Hepatocyte (in vitro differentiated cells): ENCODE measurements around the gene ARHGAP26.

Experiments used
- EZH2 ChIP-seq: fragments of 200-600 bp; sonication (generic); IDR thresholded peaks from 2 replicates; pipeline ENCODE4 v1.6.1; 2016; ENCODE audit warnings: antibody characterized with exemption, mild to moderate bottlenecking, borderline replicate concordance
- EZH2phosphoT487 ChIP-seq: fragments of 200-600 bp; sonication (generic); IDR thresholded peaks from one replicate; pipeline ENCODE4 v1.6.1; 2018; ENCODE audit warnings: antibody characterized with exemption, mild to moderate bottlenecking, low read depth, moderate library complexity; ENCODE audit not compliant: unreplicated experiment, severe bottlenecking
- TF ChIP-seq, protein P1 (sequence below): fragments of 200-600 bp; sonication (generic); IDR thresholded peaks from 2 replicates; pipeline ENCODE4 v1.5.1; 2016; ENCODE audit warnings: antibody characterized with exemption, mild to moderate bottlenecking; ENCODE audit not compliant: poor library complexity

DNA sequence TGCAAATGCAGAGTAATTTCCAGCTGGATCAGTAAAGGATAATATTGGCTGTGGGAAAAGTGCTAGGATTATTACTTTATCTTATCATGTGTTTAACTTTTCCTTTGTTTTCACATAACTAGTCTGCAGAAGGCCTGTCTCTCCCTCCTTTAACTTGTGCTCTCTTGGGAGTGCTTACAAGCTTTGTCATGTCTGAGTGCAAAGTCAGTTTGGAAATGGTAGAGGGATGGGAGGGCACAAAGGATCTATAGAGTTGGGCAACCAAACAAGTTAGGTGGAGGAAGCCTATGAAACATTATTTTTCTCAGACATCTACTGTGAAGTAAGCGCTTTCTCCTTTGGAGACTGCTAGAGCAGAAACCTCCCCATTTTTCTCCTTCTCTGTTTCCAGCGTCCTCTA, 308.8 kb downstream of the ARHGAP26 start:
- TF ChIP-seq, protein P1, sequence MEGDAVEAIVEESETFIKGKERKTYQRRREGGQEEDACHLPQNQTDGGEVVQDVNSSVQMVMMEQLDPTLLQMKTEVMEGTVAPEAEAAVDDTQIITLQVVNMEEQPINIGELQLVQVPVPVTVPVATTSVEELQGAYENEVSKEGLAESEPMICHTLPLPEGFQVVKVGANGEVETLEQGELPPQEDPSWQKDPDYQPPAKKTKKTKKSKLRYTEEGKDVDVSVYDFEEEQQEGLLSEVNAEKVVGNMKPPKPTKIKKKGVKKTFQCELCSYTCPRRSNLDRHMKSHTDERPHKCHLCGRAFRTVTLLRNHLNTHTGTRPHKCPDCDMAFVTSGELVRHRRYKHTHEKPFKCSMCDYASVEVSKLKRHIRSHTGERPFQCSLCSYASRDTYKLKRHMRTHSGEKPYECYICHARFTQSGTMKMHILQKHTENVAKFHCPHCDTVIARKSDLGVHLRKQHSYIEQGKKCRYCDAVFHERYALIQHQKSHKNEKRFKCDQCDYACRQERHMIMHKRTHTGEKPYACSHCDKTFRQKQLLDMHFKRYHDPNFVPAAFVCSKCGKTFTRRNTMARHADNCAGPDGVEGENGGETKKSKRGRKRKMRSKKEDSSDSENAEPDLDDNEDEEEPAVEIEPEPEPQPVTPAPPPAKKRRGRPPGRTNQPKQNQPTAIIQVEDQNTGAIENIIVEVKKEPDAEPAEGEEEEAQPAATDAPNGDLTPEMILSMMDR, result no peak
- no peak for TF ChIP-seq EZH2
- no peak for TF ChIP-seq EZH2phosphoT487
